ENCODE data around the gene GINS2.

Gene GINS2

GRCh38 chr16:85632709-85633437 is 55.9 kb downstream of the GINS2 start:
- H3K27ac ChIP-seq (ENCODE audit: low read length), result no peak overlapping the region
- H3K9ac ChIP-seq (ENCODE audit: low read depth, low read length), result no peak overlapping the region
- peaks cover 6% of the 10 kb centered on the region; the same call in 1 of the 2 replicates for H3K9me3 ChIP-seq (ENCODE audit: insufficient read depth, low read depth, low read length)
- no peaks in the 10 kb centered on the region for H3K4me1 ChIP-seq (ENCODE audit: insufficient read depth, low read length)
- no peak overlapping the region for H3K4me3 ChIP-seq (ENCODE audit: low read length)
- no peaks in the 10 kb centered on the region for H3K27me3 ChIP-seq (ENCODE audit: insufficient read depth, low read length)
- H3K36me3 ChIP-seq (ENCODE audit: insufficient read depth, low read depth, low read length), result peaks cover 42% of the 10 kb centered on the region

GRCh38 chr16:85631802-85632393 is 56.9 kb downstream of the GINS2 start:
- Histone ChIP-seq H3K9me3 (ENCODE audit: insufficient read depth, low read depth, low read length) (peaks cover 6% of the 10 kb centered on the region; the same call in 1 of the 2 replicates), H3K4me1 (ENCODE audit: insufficient read depth, low read length) (no peaks in the 10 kb centered on the region; the same call in 1 of the 2 replicates), H3K9ac (ENCODE audit: low read depth, low read length) (no peak overlapping the region), H3K27ac (ENCODE audit: low read length) (no peak overlapping the region), H3K36me3 (ENCODE audit: insufficient read depth, low read depth, low read length) (peaks cover 42% of the 10 kb centered on the region), H3K4me3 (ENCODE audit: low read length) (no peak overlapping the region), H3K27me3 (ENCODE audit: insufficient read depth, low read length) (no peaks in the 10 kb centered on the region)

- Histone ChIP-seq H3K4me3 (ENCODE audit: low read length) (no peak overlapping the region), H3K9me3 (ENCODE audit: insufficient read depth, low read depth, low read length) (peaks cover 6% of the 10 kb centered on the region; the same call in 1 of the 2 replicates), H3K27me3 (ENCODE audit: insufficient read depth, low read length) (no peaks in the 10 kb centered on the region), H3K36me3 (ENCODE audit: insufficient read depth, low read depth, low read length) (peaks cover 40% of the 10 kb centered on the region), H3K9ac (ENCODE audit: low read depth, low read length) (no peak overlapping the region), H3K4me1 (ENCODE audit: insufficient read depth, low read length) (peaks cover 3% of the 10 kb centered on the region; the same call in 1 of the 2 replicates), H3K27ac (ENCODE audit: low read length) (no peak overlapping the region)
Observed at GRCh38 chr16:85631230-85631629, 57.5 kb downstream of the GINS2 start.

GRCh38 chr16:85629853-85630252 is 58.9 kb downstream of the GINS2 start:
- no peak overlapping the region for H3K4me3 ChIP-seq (ENCODE audit: low read length)
- H3K27me3 ChIP-seq (ENCODE audit: insufficient read depth, low read length), result no peaks in the 10 kb centered on the region
- no peak overlapping the region for H3K9ac ChIP-seq (ENCODE audit: low read depth, low read length)
- H3K9me3 ChIP-seq (ENCODE audit: insufficient read depth, low read depth, low read length), result peaks cover 6% of the 10 kb centered on the region; the same call in 1 of the 2 replicates
- H3K36me3 ChIP-seq (ENCODE audit: insufficient read depth, low read depth, low read length), result peaks cover 27% of the 10 kb centered on the region
- H3K27ac ChIP-seq (ENCODE audit: low read length), result no peak overlapping the region
- peaks cover 3% of the 10 kb centered on the region; the same call in 1 of the 2 replicates for H3K4me1 ChIP-seq (ENCODE audit: insufficient read depth, low read length)

GRCh38 chr16:85629326-85629725 is 59.4 kb downstream of the GINS2 start:
- Histone ChIP-seq H3K9me3 (ENCODE audit: insufficient read depth, low read depth, low read length) (peaks cover 6% of the 10 kb centered on the region; the same call in 1 of the 2 replicates), H3K9ac (ENCODE audit: low read depth, low read length) (no peak overlapping the region), H3K36me3 (ENCODE audit: insufficient read depth, low read depth, low read length) (peaks cover 23% of the 10 kb centered on the region), H3K4me1 (ENCODE audit: insufficient read depth, low read length) (peaks cover 3% of the 10 kb centered on the region; the same call in 1 of the 2 replicates), H3K27me3 (ENCODE audit: insufficient read depth, low read length) (no peaks in the 10 kb centered on the region), H3K4me3 (ENCODE audit: low read length) (no peak overlapping the region), H3K27ac (ENCODE audit: low read length) (no peak overlapping the region)

GRCh38 chr16:85628645-85629044 is 60.1 kb downstream of the GINS2 start:
- H3K27me3 ChIP-seq (ENCODE audit: insufficient read depth, low read length), result no peaks in the 10 kb centered on the region
- no peak overlapping the region for H3K9ac ChIP-seq (ENCODE audit: low read depth, low read length)
- no peak overlapping the region for H3K27ac ChIP-seq (ENCODE audit: low read length)
- peaks cover 3% of the 10 kb centered on the region; the same call in 1 of the 2 replicates for H3K4me1 ChIP-seq (ENCODE audit: insufficient read depth, low read length)
- peaks cover 6% of the 10 kb centered on the region; the same call in 1 of the 2 replicates for H3K9me3 ChIP-seq (ENCODE audit: insufficient read depth, low read depth, low read length)
- peaks cover 21% of the 10 kb centered on the region for H3K36me3 ChIP-seq (ENCODE audit: insufficient read depth, low read depth, low read length)
- no peak overlapping the region for H3K4me3 ChIP-seq (ENCODE audit: low read length)

GRCh38 chr16:85628265-85628556 is 60.5 kb downstream of the GINS2 start:
- H3K27ac ChIP-seq (ENCODE audit: low read length), result no peak overlapping the region
- no peaks in the 10 kb centered on the region for H3K27me3 ChIP-seq (ENCODE audit: insufficient read depth, low read length)
- H3K4me1 ChIP-seq (ENCODE audit: insufficient read depth, low read length), result peaks cover 3% of the 10 kb centered on the region; the same call in 1 of the 2 replicates
- peaks cover 6% of the 10 kb centered on the region; the same call in 1 of the 2 replicates for H3K9me3 ChIP-seq (ENCODE audit: insufficient read depth, low read depth, low read length)
- H3K36me3 ChIP-seq (ENCODE audit: insufficient read depth, low read depth, low read length), result peaks cover 25% of the 10 kb centered on the region
- H3K4me3 ChIP-seq (ENCODE audit: low read length), result no peak overlapping the region
- no peak overlapping the region for H3K9ac ChIP-seq (ENCODE audit: low read depth, low read length)

GRCh38 chr16:85627526-85628264 is 61.1 kb downstream of the GINS2 start:
- H3K9me3 ChIP-seq (ENCODE audit: insufficient read depth, low read depth, low read length), result peaks cover 6% of the 10 kb centered on the region; the same call in 1 of the 2 replicates
- no peaks in the 10 kb centered on the region for H3K27me3 ChIP-seq (ENCODE audit: insufficient read depth, low read length)
- no peak overlapping the region for H3K9ac ChIP-seq (ENCODE audit: low read depth, low read length)
- peaks cover 25% of the 10 kb centered on the region for H3K36me3 ChIP-seq (ENCODE audit: insufficient read depth, low read depth, low read length)
- no peak overlapping the region for H3K4me3 ChIP-seq (ENCODE audit: low read length)
- H3K4me1 ChIP-seq (ENCODE audit: insufficient read depth, low read length), result peaks cover 3% of the 10 kb centered on the region; the same call in 1 of the 2 replicates
- H3K27ac ChIP-seq (ENCODE audit: low read length), result no peak overlapping the region

- Histone ChIP-seq H3K36me3 (ENCODE audit: insufficient read depth, low read depth, low read length) (peaks cover 25% of the 10 kb centered on the region), H3K27me3 (ENCODE audit: insufficient read depth, low read length) (no peaks in the 10 kb centered on the region), H3K9ac (ENCODE audit: low read depth, low read length) (no peak overlapping the region), H3K27ac (ENCODE audit: low read length) (no peak overlapping the region), H3K4me1 (ENCODE audit: insufficient read depth, low read length) (peaks cover 3% of the 10 kb centered on the region), H3K4me3 (ENCODE audit: low read length) (no peak overlapping the region), H3K9me3 (ENCODE audit: insufficient read depth, low read depth, low read length) (peaks cover 6% of the 10 kb centered on the region; the same call in 1 of the 2 replicates)
Observed at GRCh38 chr16:85627089-85627488, 61.7 kb downstream of the GINS2 start.
